NCI-H526 treated with DMSO at 0.1 percent for 48 hours (cell line): ENCODE measurements around the gene AK1.
"Not testable (repeated sequence)": the region's sequence is repeated elsewhere in the genome, so short reads cannot be mapped to it uniquely, and the experiment has no call there.

Experiments used
- DNase-seq: peaks from one replicate; lab custom pipeline; 2025; lab: John Stamatoyannopoulos, UW

The AK1 gene

GRCh38 chr9:127883959-127884358, 6.5 kb upstream of the AK1 start:
- no peak for DNase-seq

GRCh38 chr9:127881715-127882114, 4.2 kb upstream of the AK1 start:
- not testable (repeated sequence) for DNase-seq

GRCh38 chr9:127880143-127880542, 2.7 kb upstream of the AK1 start:
- no peak for DNase-seq

- DNase-seq = no peak
Measured at GRCh38 chr9:127878652-127879390, 1.3 kb upstream of the AK1 start.

GRCh38 chr9:127878001-127878651, 651 bp upstream of the AK1 start:
- no peak for DNase-seq

- DNase-seq = no peak
Measured at GRCh38 chr9:127876764-127877562, 512 bp downstream of the AK1 start.

- DNase-seq = no peak
Measured at GRCh38 chr9:127876026-127876763, 1.3 kb downstream of the AK1 start.

GRCh38 chr9:127875306-127875966, 2.0 kb downstream of the AK1 start:
- no peak for DNase-seq

GRCh38 chr9:127874301-127875221, 2.9 kb downstream of the AK1 start:
- DNase-seq = no peak

GRCh38 chr9:127873886-127874285, 3.6 kb downstream of the AK1 start:
- DNase-seq = no peak

GRCh38 chr9:127873223-127873691, 4.2 kb downstream of the AK1 start:
- no peak for DNase-seq

GRCh38 chr9:127872369-127873222, 4.9 kb downstream of the AK1 start:
- no peak for DNase-seq

GRCh38 chr9:127871531-127871930, 5.9 kb downstream of the AK1 start:
- DNase-seq = no peak

- no peak for DNase-seq
Measured at GRCh38 chr9:127870887-127871286, 6.6 kb downstream of the AK1 start.

GRCh38 chr9:127870153-127870491, 7.4 kb downstream of the AK1 start:
- not testable (repeated sequence) for DNase-seq

GRCh38 chr9:127869310-127870152, 7.9 kb downstream of the AK1 start:
- peak; percentile 0 for DNase-seq

- DNase-seq = no peak
Measured at GRCh38 chr9:127868278-127868902, 9.1 kb downstream of the AK1 start.
